Ammon's horn (tissue), 1 donor: ENCODE measurements around the gene PHACTR2.
A peak's percentile ranks its signal among the peaks of the same experiment; 100 is the strongest.

Source experiments
- DNase-seq: peaks from one replicate; pipeline ENCODE4 v3.0.0-alpha.2; 2016; ENCODE audit warnings: low spot score

Gene PHACTR2

DNA sequence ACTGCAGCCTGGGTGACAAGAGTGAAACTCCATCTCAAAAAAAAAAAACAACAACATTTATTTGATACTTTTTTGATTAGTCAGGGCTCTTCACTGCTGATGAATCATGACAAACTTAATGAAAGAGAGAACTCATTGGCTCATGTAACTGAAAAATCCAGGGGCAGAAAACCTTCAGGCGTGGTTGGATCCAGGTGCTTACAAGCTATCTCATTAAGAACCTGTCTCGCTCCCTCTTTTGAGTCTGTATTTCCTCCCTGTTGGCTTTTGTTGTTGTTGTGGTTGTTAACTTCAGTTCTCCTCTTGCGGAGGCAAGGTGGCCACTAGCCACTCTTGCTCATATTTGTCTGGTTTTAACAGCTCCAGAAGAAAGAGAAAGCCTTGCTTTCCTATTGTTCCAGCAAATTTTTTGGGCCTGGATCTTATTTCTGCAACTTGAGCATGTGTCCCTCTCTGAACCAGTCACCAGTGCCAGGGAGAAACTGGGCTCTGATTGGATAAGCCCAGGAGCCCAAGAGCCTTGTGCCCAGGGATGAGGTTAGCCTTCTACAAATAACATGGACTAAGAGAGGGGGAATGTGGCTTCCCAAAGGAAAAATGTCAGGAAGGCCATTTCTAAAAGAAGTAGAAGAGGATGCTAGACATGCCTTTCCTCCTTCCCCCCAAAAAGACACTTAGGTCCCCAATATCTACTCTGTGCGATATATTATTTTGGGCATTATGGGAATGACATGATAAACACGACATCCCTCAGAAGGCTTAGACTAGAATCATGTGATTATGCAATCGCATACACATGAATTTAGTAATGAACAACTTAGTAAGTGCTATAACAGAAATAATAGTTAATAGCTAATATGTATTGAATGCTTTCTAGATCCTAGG is 64.5 kb downstream of the PHACTR2 start:
- DNase-seq: no peak

- no peak for DNase-seq
These were observed 65.1 kb downstream of the PHACTR2 start for GRCh38 chr6:143742955-143743255.

DNA sequence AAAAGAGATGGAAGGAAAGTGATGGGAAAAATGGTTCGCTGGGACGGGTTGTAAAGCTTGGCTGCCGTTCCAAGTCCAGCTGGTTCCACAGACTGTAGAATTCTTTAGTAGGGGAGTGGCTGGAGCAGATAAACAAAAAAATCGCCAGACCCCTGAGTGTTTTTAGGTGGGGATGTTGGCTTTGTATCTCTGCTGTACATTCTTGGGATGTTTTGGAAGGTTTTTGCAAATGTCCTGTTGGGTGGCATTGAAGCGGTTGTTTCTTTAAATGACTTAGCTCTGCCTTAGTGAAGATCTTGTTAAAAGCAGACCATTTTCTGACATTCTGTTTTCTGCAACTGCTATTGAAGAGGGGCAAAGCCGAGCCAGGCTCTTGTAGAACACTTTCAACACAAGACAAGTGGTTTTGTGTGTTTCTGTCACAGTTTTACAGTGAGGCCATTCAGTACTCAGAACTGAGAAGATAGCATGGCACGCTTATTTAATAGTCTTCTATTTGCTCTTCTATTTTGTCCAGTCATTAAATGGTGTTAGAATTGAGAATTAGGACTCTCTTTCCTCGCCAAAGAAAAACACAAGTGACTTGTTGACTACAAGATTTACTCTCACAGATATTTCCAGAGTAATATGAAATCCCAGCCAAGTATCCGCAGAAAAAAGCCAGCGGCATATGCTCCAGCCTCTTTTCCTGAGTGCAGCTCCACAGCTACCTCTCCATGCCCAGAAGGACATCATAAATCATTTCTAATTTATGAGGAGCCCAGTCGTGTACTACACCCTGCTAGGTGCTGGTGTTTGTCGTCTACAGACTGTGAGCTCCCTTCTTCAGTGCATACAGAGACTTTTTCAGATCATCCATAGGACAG is 65.8 kb downstream of the PHACTR2 start:
- DNase-seq: peak; percentile 34

GRCh38 chr6:143744551-143745165 is 66.9 kb downstream of the PHACTR2 start:
- no peak for DNase-seq

GRCh38 chr6:143745166-143746133 is 67.7 kb downstream of the PHACTR2 start:
- peak; percentile 56 for DNase-seq

DNA sequence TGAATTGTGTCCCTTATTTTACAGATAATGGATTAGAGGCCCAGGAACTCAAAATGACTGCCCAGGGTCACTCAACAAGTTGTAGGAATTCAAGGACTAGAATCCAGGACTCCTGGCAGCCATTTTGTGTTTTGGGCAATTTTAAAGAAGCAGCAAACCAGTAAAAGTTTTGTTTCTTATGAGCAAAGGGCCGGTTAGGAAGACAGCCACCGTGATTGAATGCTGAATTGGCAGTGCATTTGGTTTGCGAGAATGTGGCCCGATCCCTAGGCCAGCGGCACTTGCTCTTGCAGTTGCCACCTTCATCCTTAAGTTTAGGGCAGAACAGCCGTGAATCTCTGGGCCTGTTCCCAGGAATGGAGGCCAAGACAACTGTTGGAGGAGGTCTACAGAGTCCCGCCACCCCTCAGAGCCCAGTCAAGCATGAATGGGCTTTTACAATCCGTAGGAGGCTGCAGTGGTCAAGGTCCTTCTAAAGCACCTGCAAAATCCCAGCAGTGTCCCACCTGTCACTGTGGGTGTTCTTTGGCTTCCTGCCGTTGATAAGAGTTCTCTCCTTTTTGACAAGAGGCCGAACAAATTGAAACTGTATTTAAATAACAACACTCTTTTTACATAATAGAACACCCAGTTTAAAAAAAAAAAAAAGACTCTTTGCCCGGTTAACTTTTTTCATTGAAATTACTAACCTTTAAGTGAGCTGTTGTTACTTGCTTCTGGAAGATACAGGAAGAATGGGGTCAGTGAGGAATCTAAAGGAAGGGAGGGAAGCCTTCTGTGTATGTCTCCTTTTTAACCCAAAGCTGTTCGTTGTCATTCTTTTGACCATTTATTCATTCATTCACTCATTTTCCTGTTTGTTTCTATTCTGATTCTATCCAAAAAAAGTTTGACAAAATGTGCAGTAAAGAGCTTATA is 68.7 kb downstream of the PHACTR2 start:
- no peak for DNase-seq

GRCh38 chr6:143747347-143747842 is 69.6 kb downstream of the PHACTR2 start:
- DNase-seq: no peak

GRCh38 chr6:143749891-143750290 is 72.1 kb downstream of the PHACTR2 start:
- no peak for DNase-seq

DNA sequence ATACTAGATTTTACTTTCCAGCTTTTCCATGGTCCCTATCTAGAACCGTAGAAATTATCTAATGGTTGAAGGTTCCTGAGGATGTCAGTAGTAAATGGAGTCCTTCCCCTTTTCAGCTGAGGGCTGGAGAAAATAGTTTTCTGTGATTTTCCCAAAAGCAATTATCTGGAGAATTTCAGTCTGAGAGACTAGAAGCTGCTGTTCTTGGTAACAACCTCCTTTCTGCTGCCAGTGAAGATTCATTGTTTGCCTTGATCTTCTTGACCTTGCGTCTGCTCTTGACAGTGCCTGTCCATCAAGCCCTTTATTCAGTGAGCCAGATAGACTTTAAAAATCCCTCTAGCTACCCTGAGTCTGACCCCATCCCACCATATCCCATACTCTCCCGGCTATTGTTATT is 73.1 kb downstream of the PHACTR2 start:
- DNase-seq: no peak

GRCh38 chr6:143752459-143752858 is 74.7 kb downstream of the PHACTR2 start:
- DNase-seq: no peak

GRCh38 chr6:143753678-143754077 is 75.9 kb downstream of the PHACTR2 start:
- DNase-seq: no peak

GRCh38 chr6:143754204-143754603 is 76.4 kb downstream of the PHACTR2 start:
- DNase-seq: no peak

GRCh38 chr6:143755301-143755744 is 77.6 kb downstream of the PHACTR2 start:
- no peak for DNase-seq

DNA sequence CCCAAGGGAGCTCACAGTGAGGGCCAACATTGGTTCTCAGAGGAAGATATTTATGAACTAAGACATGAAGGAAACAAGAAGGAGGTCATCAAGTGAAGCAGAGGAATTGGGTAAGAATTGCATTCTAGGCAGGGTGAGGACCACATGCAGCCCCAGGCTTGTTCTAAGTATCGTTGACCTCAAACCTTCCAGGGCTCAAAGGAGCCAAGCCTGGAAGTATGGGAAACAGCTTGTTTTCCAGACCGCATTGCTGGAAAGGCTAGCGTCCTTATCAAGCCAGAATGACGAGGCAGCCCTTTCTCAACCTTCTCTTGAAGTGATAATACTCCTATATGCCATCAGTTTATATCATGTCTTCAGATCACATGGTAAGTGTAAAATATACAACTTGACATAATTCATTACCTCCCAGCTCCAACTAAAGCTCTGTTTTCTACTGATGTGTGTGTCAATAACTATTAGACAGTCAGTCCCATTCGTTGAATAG is 79.6 kb downstream of the PHACTR2 start:
- no peak for DNase-seq

DNA sequence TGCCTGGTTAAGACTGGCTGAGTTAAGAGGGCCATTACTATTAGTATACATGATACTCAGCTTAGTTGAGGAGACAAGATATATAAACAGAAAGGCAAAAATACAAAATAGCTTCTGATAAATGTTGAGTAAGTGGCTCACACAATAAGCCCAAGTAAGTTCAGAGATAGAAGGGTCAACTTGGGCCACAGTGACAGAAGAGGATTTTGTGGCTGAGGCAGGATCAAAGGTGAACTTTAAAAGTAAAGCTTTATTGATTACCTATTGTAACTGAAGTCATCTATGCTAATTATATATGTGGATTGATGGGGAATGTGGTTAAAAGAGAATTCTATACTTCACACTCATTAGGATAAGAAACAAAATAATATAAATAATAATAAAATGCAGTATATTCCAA is 80.8 kb downstream of the PHACTR2 start:
- no peak for DNase-seq

DNA sequence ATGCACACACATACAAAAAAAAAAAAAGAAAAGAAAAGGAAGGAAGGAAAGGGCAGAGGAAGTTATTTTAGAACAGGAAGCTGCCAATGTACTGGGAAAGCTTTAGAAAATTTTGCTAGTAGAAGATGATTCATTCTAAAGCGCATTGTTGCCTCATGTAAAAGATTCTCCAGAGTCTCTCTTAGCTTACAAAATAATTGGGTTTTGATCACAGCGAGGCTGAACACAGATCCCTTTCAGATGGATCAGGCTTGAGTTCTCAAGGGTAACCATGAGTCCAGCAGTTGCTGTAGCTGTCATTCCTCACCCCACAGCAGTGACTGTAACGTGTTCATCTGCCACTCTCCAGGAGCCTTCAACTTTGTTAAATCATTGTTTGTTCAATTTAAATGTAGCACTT is 81.9 kb downstream of the PHACTR2 start:
- DNase-seq: no peak

DNA sequence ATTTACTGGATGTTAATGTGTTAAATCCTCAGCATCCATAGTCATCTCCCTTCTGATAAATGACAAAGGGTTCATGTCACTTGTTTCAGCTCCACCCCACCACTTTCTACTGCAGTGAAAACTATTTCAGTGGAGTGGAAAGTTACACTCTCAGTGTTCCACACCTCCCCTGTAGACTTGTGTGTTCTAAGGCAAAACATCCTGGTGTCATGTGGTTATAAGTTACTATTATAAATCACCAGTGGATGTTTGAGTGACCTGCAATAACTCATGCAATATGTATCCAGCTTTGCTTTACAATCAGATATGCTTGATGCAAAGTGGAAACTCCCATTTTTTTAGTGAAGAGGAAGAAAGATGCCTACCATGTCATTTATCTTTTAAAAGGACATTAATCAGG is 83.3 kb downstream of the PHACTR2 start:
- DNase-seq: no peak

DNA sequence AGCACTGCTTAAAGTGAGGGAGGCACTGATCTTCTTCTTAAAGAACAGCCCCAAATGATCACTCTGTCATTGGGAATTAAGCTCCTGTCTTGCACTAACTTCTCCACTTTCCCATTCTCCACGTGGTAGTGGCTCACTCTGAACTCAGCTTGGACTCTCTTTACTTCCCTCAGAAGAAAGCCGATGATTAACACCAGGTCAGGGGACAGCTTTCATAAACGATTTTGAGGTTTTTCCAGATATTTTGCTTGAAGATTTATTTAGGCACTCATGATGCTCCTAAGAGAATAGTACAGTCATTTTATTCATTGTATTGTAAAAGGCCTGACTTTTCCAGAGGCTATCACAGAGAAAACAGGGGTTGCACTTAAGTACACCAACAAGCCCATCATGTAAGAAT is 84.4 kb downstream of the PHACTR2 start:
- no peak for DNase-seq

DNA sequence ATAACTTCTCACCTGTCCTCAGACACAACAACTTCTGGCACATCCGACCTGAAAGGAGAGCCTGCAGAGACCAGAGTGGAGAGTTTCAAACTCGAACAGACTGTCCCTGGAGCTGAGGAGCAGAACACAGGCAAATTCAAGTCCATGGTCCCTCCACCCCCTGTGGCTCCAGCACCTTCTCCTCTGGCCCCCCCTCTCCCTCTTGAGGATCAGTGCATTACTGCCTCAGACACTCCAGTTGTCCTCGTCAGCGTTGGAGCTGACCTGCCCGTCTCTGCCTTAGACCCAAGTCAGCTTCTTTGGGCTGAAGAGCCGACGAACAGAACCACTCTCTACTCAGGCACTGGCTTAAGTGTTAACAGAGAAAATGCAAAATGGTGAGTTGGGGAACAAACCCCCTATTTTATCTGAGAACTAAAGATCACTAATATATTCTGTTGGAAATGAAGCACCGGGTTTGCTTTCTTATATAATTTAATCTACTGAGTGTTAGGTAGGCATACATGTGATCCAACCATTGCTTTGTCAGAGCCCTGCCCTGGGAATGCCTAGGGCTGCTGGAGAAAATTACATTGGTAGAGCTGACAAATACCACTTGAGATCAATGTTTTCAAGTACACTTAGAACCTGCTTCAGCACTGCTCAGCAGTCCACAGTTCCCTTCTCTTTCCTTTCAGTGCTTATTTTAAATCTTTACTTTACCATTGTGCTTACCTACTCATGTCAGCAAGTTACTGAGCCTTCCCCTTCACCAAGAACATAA is 87.8 kb downstream of the PHACTR2 start:
- DNase-seq: no peak
